ENCODE results near the gene TFPI.
"Not testable (repeated sequence)": the region's sequence is repeated elsewhere in the genome, so short reads cannot be mapped to it uniquely, and the experiment has no call there.

Gene TFPI

GRCh38 chr2:187513460-187514234 is 40.6 kb downstream of the TFPI start:
- not testable (repeated sequence) for DNase-seq (ENCODE audit: low spot score in 2 of 2); H3K27me3 ChIP-seq (ENCODE audit: low read depth); H3K4me1 ChIP-seq; H3K4me3 ChIP-seq; H3K9me3 ChIP-seq; H3K36me3 ChIP-seq (replicated peaks)
- in situ Hi-C loops (cut with MboI; ENCODE audit: low sequenced_read_pairs) = loop anchor here (25.0 kb wide), 1 partner anchor 324 kb away; no protein-coding TSS in a partner anchor

GRCh38 chr2:187511356-187512315 is 42.6 kb downstream of the TFPI start:
- no peaks in the 10 kb centered on the region for H3K27me3 ChIP-seq (ENCODE audit: low read depth)
- no peaks in the 10 kb centered on the region for H3K9me3 ChIP-seq
- H3K4me3 ChIP-seq = no peak overlapping the region
- H3K4me1 ChIP-seq = no peaks in the 10 kb centered on the region
- no peak for DNase-seq (ENCODE audit: low spot score in 2 of 2)
- in situ Hi-C loops (cut with MboI; ENCODE audit: low sequenced_read_pairs) = loop anchor here (25.0 kb wide), 1 partner anchor 326 kb away; no protein-coding TSS in a partner anchor
- no peaks in the 10 kb centered on the region for H3K36me3 ChIP-seq (replicated peaks)

- not testable (repeated sequence) for H3K9me3 ChIP-seq; H3K27me3 ChIP-seq (ENCODE audit: low read depth); H3K4me3 ChIP-seq; H3K4me1 ChIP-seq; DNase-seq (ENCODE audit: low spot score in 2 of 2); H3K36me3 ChIP-seq (replicated peaks)
- in situ Hi-C loops (cut with MboI; ENCODE audit: low sequenced_read_pairs) = loop anchor here (25.0 kb wide), 1 partner anchor 327 kb away; no protein-coding TSS in a partner anchor
These were observed 43.5 kb downstream of the TFPI start for GRCh38 chr2:187510419-187511355.

- Histone ChIP-seq H3K27me3 (ENCODE audit: low read depth) (no peaks in the 10 kb centered on the region), H3K9me3 (no peaks in the 10 kb centered on the region), H3K4me3 (no peak overlapping the region), H3K4me1 (no peaks in the 10 kb centered on the region), H3K36me3 (replicated peaks) (no peaks in the 10 kb centered on the region)
- in situ Hi-C loops (cut with MboI; ENCODE audit: low sequenced_read_pairs) = loop anchor here (25.0 kb wide), 1 partner anchor 327 kb away; no protein-coding TSS in a partner anchor
- DNase-seq (ENCODE audit: low spot score in 2 of 2) = no peak
These were observed 44.4 kb downstream of the TFPI start for GRCh38 chr2:187509667-187510417.

GRCh38 chr2:187506416-187506815 is 47.8 kb downstream of the TFPI start:
- in situ Hi-C loops (cut with MboI; ENCODE audit: low sequenced_read_pairs) = loop anchor here (25.0 kb wide), 1 partner anchor 331 kb away; no protein-coding TSS in a partner anchor
- Histone ChIP-seq H3K4me3 (no peak overlapping the region), H3K4me1 (no peaks in the 10 kb centered on the region), H3K27me3 (ENCODE audit: low read depth) (no peaks in the 10 kb centered on the region), H3K36me3 (replicated peaks) (no peaks in the 10 kb centered on the region), H3K9me3 (no peaks in the 10 kb centered on the region)
- no peak for DNase-seq (ENCODE audit: low spot score in 2 of 2)

GRCh38 chr2:187505065-187505672 is 49.1 kb downstream of the TFPI start:
- Histone ChIP-seq H3K4me3 (no peak overlapping the region), H3K36me3 (replicated peaks) (no peaks in the 10 kb centered on the region), H3K4me1 (no peaks in the 10 kb centered on the region), H3K9me3 (no peaks in the 10 kb centered on the region), H3K27me3 (ENCODE audit: low read depth) (no peaks in the 10 kb centered on the region)
- DNase-seq (ENCODE audit: low spot score in 2 of 2) = no peak
- in situ Hi-C loops (cut with MboI; ENCODE audit: low sequenced_read_pairs) = loop anchor here (25.0 kb wide), 1 partner anchor 332 kb away; no protein-coding TSS in a partner anchor

- Histone ChIP-seq H3K36me3 (replicated peaks) (no peaks in the 10 kb centered on the region), H3K4me1 (no peaks in the 10 kb centered on the region), H3K27me3 (ENCODE audit: low read depth) (no peaks in the 10 kb centered on the region), H3K4me3 (no peak overlapping the region), H3K9me3 (no peaks in the 10 kb centered on the region)
- in situ Hi-C loops (cut with MboI; ENCODE audit: low sequenced_read_pairs) = loop anchor here (25.0 kb wide), 1 partner anchor 333 kb away; no protein-coding TSS in a partner anchor
- no peak for DNase-seq (ENCODE audit: low spot score in 2 of 2)
These were observed 49.8 kb downstream of the TFPI start for GRCh38 chr2:187504312-187504921.

GRCh38 chr2:187503700-187504099 is 50.5 kb downstream of the TFPI start:
- no peaks in the 10 kb centered on the region for H3K4me1 ChIP-seq
- H3K4me3 ChIP-seq = no peak overlapping the region
- no peak for DNase-seq (ENCODE audit: low spot score in 2 of 2)
- no peaks in the 10 kb centered on the region for H3K9me3 ChIP-seq
- in situ Hi-C loops (cut with MboI; ENCODE audit: low sequenced_read_pairs) = loop anchor here (25.0 kb wide), 1 partner anchor 334 kb away; no protein-coding TSS in a partner anchor
- H3K27me3 ChIP-seq (ENCODE audit: low read depth) = no peaks in the 10 kb centered on the region
- H3K36me3 ChIP-seq (replicated peaks) = no peaks in the 10 kb centered on the region

- H3K36me3 ChIP-seq (replicated peaks) = no peaks in the 10 kb centered on the region
- H3K9me3 ChIP-seq = no peaks in the 10 kb centered on the region
- in situ Hi-C loops (cut with MboI; ENCODE audit: low sequenced_read_pairs) = loop anchor here (25.0 kb wide), 1 partner anchor 335 kb away; no protein-coding TSS in a partner anchor
- H3K4me3 ChIP-seq = no peak overlapping the region
- no peaks in the 10 kb centered on the region for H3K4me1 ChIP-seq
- H3K27me3 ChIP-seq (ENCODE audit: low read depth) = no peaks in the 10 kb centered on the region
- DNase-seq (ENCODE audit: low spot score in 2 of 2) = no peak
These were observed 51.8 kb downstream of the TFPI start for GRCh38 chr2:187502467-187502866.

GRCh38 chr2:187500585-187501359 is 53.5 kb downstream of the TFPI start:
- no peaks in the 10 kb centered on the region for H3K9me3 ChIP-seq
- in situ Hi-C loops (cut with MboI; ENCODE audit: low sequenced_read_pairs) = loop anchor here (25.0 kb wide), 1 partner anchor 337 kb away; no protein-coding TSS in a partner anchor
- DNase-seq (ENCODE audit: low spot score in 2 of 2) = no peak
- H3K4me1 ChIP-seq = no peaks in the 10 kb centered on the region
- no peaks in the 10 kb centered on the region for H3K27me3 ChIP-seq (ENCODE audit: low read depth)
- H3K36me3 ChIP-seq (replicated peaks) = no peaks in the 10 kb centered on the region
- H3K4me3 ChIP-seq = no peak overlapping the region

GRCh38 chr2:187499941-187500532 is 54.2 kb downstream of the TFPI start:
- no peaks in the 10 kb centered on the region for H3K27me3 ChIP-seq (ENCODE audit: low read depth)
- no peaks in the 10 kb centered on the region for H3K36me3 ChIP-seq (replicated peaks)
- peak; percentile 59 to 66 for DNase-seq (ENCODE audit: low spot score in 2 of 2)
- in situ Hi-C loops (cut with MboI; ENCODE audit: low sequenced_read_pairs) = loop anchor here (25.0 kb wide), 1 partner anchor 337 kb away; no protein-coding TSS in a partner anchor
- no peaks in the 10 kb centered on the region for H3K4me1 ChIP-seq
- H3K4me3 ChIP-seq = no peak overlapping the region
- no peaks in the 10 kb centered on the region for H3K9me3 ChIP-seq
